Chondrocyte (in vitro differentiated cells): ENCODE results near the gene CPE. TPM values are rescaled to one million over a fixed set of nuclear protein-coding genes. Genes with fewer than 3 reads are reported as not detected.

ENCODE experiments used
- DNase-seq: peaks from one replicate; pipeline ENCODE4 v3.0.0; 2021; ENCODE audit warnings: mixed read lengths, low spot score
- H3K27ac Mint-ChIP-seq: one replicate; pipeline ENCODE4 v1.8.0; 2021; ENCODE audit warnings: mild to moderate bottlenecking, moderate library complexity, mixed read lengths; ENCODE audit not compliant: unreplicated experiment
- H3K27me3 Mint-ChIP-seq: 2 replicates; pipeline ENCODE4 v1.8.0; 2021; ENCODE audit warnings: low read depth, mixed read lengths
- H3K36me3 Mint-ChIP-seq: 2 replicates; pipeline ENCODE4 v1.8.0; 2021; ENCODE audit warnings: low read depth, mixed read lengths
- H3K4me1 Mint-ChIP-seq: 2 replicates; pipeline ENCODE4 v1.8.0; 2021; ENCODE audit warnings: low read depth, mild to moderate bottlenecking, mixed read lengths
- H3K4me3 Mint-ChIP-seq: one replicate; pipeline ENCODE4 v1.8.0; 2021; ENCODE audit warnings: mild to moderate bottlenecking, moderate library complexity, mixed read lengths; ENCODE audit not compliant: unreplicated experiment
- H3K9me3 Mint-ChIP-seq: 2 replicates; pipeline ENCODE4 v1.8.0; 2021; ENCODE audit warnings: low read depth, mixed read lengths
- CTCF ChIP-seq: fragments of 200-600 bp; sonication (generic); IDR thresholded peaks from 2 replicates; pipeline ENCODE4 v1.5.0; 2021; ENCODE audit warnings: antibody characterized with exemption, mild to moderate bottlenecking, moderate library complexity
- total RNA-seq: library from RNA; stranded (reverse); gene quantifications from 3 replicates; pipeline ENCODE4 v1.2.1, GENCODE V29; 2021

Gene CPE
- total RNA-seq, 1 donor from 2014 or later, result 275 TPM

- no peak overlapping the region for H3K27ac Mint-ChIP-seq
- H3K36me3 Mint-ChIP-seq, result peaks cover 9% of the 10 kb centered on the region
- no peak overlapping the region for H3K4me3 Mint-ChIP-seq
- H3K4me1 Mint-ChIP-seq, result peaks cover 11% of the 10 kb centered on the region
- TF ChIP-seq CTCF, result no peak
- no peak for DNase-seq
- H3K9me3 Mint-ChIP-seq, result no peaks in the 10 kb centered on the region
- H3K27me3 Mint-ChIP-seq, result no peaks in the 10 kb centered on the region
Measured at GRCh38 chr4:165402375-165402774, 23.6 kb downstream of the CPE start.

GRCh38 chr4:165403048-165403447 is 24.2 kb downstream of the CPE start:
- DNase-seq, result no peak
- no peak overlapping the region for H3K4me3 Mint-ChIP-seq
- no peak overlapping the region for H3K27ac Mint-ChIP-seq
- TF ChIP-seq CTCF, result no peak
- no peaks in the 10 kb centered on the region for H3K9me3 Mint-ChIP-seq
- peaks cover 11% of the 10 kb centered on the region for H3K4me1 Mint-ChIP-seq
- no peaks in the 10 kb centered on the region for H3K27me3 Mint-ChIP-seq
- peaks cover 9% of the 10 kb centered on the region for H3K36me3 Mint-ChIP-seq

GRCh38 chr4:165403637-165404036 is 24.8 kb downstream of the CPE start:
- Mint-ChIP-seq H3K27me3 (no peaks in the 10 kb centered on the region), H3K9me3 (no peaks in the 10 kb centered on the region), H3K4me3 (no peak overlapping the region), H3K36me3 (peaks cover 9% of the 10 kb centered on the region), H3K27ac (no peak overlapping the region), H3K4me1 (peaks cover 8% of the 10 kb centered on the region)
- no peak for TF ChIP-seq CTCF
- no peak for DNase-seq

DNA sequence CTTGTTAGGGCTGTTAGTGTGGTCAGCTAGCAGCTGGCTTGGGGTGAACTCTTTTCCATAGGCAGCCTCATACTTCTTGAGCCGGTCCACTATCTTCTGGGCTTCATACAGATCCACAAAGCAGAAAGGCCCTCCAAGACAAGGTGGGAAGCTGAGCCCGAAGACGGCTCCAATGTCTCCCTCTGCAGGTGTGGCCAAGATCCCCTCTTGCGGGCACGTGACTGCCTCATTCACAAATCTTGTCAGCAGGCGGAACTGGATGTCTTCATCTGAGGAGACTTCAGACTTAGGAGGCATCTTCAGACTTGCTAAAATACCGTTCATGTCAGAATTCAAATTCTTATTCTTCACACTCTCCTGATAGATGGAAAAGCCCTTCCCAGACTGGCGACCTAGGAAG is 25.3 kb downstream of the CPE start:
- Mint-ChIP-seq H3K4me1 (peaks cover 8% of the 10 kb centered on the region), H3K36me3 (peaks cover 9% of the 10 kb centered on the region), H3K9me3 (no peaks in the 10 kb centered on the region), H3K4me3 (no peak overlapping the region), H3K27me3 (no peaks in the 10 kb centered on the region), H3K27ac (no peak overlapping the region)
- no peak for DNase-seq
- TF ChIP-seq CTCF, result no peak

DNA sequence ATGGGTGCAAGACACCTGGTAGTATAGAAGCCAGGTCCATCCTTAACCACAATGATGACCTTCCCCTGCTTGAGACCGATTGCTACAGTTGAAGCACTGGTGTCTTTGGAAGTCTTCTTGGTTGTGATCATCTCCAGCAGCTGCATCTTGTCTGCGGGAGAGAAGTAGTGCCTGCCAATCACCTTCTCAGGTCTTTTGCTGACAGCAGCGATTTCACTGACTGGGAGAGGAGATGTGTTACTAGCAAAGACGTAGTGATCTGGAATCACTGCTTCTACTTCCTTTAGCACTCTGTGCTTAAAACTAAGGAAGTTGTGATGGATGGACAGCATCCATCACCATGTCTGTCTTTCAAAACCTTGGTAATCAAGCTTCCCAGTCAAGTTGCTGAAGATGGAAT is 25.9 kb downstream of the CPE start:
- no peak overlapping the region for H3K4me3 Mint-ChIP-seq
- H3K4me1 Mint-ChIP-seq, result peaks cover 8% of the 10 kb centered on the region
- no peak for TF ChIP-seq CTCF
- H3K9me3 Mint-ChIP-seq, result no peaks in the 10 kb centered on the region
- DNase-seq, result no peak
- peaks cover 9% of the 10 kb centered on the region for H3K36me3 Mint-ChIP-seq
- H3K27me3 Mint-ChIP-seq, result no peaks in the 10 kb centered on the region
- H3K27ac Mint-ChIP-seq, result no peak overlapping the region
